OCI-M2 (cell line): ENCODE measurements around the gene PMPCA.

Experiments used
- DNase-seq: peaks from one replicate; lab custom pipeline; 2025; ENCODE audit not compliant: unreplicated experiment; lab: John Stamatoyannopoulos, UW

The PMPCA gene

GRCh38 chr9:136410500-136411287 is at the start of gene PMPCA, which contains the start of gene ENTR1:
Gene PMPCA, plus strand, starts transcription at chr9:136410658. Its CDS starts 11 bp downstream, at chr9:136410669.
Gene ENTR1, minus strand, starts transcription at chr9:136410614. Its CDS starts 217 bp downstream, at chr9:136410397.
- peak; percentile 5 for DNase-seq

DNA sequence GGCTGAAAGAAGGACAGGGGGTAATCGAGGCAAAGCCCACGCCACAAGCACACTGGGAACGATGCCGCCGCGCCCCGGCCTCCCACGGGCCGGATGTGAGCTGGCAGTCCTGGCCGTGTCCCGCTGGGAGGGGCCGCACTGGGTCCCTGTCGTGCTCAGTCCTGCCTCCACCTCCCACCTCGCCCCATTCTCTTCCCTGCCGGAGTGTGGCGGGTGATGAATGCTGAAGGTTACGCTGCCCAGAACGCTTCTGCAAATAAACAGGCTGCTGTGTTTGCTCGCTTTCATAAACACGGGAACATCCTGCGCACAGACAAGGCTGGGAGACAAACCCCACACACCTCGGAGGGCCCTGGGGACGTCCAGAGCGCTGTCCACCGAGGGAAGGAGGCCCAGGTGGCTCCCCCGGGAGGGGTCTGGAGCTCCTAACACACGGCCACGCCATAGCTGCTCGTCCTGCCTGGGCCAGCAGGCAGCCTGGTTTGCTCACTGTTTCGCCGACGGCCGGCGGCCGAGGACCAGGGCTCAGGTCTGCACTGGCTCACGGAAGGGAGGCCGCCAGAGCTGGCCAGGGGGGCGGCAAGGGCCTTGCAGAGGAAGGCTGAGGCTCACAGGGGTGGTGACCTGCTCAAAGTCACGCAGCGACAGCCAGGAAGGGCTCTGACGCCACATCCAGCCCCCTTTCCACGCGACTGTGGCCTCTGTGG is 49.3 kb upstream of the PMPCA start:
- no peak for DNase-seq

- no peak for DNase-seq
Measured at GRCh38 chr9:136361754-136362449, 48.6 kb upstream of the PMPCA start.

DNA sequence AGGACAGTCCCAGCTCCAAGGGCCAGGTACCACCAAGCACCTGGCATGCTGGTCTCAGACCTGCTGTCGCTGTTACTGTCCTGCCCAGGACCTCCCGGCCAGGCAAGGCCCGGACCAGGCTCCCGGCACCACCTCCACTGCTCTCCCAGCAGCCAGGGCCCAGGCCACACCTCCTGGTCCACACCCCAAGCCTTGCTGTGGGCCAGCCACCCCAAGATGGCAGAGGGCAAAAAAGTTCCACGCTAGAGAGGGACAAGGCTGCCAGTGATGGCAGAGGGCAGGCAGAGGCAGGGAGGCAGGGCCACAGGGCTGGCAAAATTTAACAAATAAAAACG is 48.0 kb upstream of the PMPCA start:
- DNase-seq, result no peak

GRCh38 chr9:136363106-136363948 is 47.1 kb upstream of the PMPCA start, which contains the start of gene DNLZ:
Gene DNLZ, minus strand, starts transcription at chr9:136363744. Its CDS starts 30 bp downstream, at chr9:136363714.
- peak; percentile 10 for DNase-seq

- no peak for DNase-seq
Measured at GRCh38 chr9:136363949-136364748, 46.3 kb upstream of the PMPCA start.

DNA sequence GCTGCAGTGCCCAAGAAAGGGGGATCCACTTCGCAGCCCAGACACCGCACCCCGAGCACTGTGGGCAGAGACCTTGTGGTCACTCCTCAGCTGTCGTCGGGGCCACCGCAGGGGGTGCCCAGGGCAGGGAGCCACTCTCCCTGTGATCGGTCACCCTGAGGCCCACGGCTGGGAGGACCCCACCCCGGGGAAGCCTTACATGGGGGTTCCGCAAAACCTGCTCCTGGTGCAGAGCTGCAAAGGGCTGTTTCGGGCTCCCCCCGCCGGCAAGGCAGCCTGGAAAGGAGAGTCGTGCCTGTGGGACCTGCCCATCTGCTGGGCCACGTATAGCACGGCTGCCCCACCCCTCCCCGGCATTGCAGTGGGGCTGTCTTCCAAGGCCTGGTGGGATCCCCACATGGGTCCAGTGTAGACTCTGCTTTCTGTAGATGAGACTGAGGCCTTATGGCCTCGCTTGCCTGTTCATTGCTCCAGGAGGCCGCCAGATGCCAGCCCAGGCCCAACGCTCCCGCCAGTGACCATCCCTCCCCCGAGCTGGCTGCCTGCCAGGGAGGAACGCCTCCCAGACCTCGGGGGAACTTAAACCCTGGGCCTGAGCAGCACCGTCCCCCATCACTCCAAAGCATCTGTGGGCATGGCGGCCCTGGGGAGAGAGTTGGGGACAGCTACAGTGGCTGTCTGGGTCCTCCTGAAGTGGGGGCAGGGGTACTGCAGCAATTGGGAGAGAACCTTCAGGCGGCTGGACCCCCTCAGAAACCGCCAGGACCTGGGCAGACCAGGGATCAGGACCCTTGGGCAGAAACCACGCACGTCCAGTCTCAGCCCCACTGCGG is 45.3 kb upstream of the PMPCA start:
- no peak for DNase-seq

DNA sequence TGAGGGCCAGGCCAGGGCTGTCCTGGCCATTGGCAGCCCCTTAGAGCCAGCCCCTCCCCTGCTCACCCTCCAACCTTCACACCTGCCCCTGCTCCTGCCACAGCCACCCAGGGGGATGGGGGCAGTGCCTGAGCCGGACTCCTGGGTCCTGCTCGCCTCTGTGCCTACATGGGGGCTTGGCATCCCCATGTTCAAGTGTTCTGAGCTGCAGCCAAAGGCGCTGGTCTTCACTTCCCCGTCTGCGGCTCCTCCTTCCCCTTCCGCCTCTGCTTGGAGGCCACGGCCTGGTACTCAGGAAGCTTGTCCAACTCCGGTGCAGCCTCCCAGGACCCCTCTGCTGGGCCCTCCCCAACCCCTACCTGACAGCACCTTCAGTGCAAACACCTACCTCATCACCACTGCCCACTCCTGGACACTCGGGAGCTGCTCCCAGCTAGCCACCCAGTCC is 44.7 kb upstream of the PMPCA start:
- DNase-seq, result no peak

DNA sequence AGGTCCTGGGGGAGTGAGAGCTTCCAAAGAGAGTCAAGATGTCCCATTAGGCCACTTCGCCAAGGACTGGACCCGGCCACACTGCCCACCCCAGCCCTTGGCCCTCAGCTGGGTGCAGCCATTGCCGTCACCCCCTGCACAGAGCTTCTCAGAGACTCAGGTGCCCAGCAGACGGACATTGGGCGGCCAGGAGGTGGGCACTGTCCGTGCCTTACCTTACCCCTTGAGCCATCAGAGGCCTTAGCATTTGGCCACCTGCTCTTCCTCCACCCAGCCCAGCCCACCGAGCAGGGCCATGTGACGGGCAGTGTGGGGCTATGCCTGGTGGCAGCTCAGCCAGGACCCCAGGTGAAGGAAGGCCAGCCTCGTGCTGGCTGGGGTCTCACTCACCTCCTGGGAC is 43.6 kb upstream of the PMPCA start:
- no peak for DNase-seq

DNA sequence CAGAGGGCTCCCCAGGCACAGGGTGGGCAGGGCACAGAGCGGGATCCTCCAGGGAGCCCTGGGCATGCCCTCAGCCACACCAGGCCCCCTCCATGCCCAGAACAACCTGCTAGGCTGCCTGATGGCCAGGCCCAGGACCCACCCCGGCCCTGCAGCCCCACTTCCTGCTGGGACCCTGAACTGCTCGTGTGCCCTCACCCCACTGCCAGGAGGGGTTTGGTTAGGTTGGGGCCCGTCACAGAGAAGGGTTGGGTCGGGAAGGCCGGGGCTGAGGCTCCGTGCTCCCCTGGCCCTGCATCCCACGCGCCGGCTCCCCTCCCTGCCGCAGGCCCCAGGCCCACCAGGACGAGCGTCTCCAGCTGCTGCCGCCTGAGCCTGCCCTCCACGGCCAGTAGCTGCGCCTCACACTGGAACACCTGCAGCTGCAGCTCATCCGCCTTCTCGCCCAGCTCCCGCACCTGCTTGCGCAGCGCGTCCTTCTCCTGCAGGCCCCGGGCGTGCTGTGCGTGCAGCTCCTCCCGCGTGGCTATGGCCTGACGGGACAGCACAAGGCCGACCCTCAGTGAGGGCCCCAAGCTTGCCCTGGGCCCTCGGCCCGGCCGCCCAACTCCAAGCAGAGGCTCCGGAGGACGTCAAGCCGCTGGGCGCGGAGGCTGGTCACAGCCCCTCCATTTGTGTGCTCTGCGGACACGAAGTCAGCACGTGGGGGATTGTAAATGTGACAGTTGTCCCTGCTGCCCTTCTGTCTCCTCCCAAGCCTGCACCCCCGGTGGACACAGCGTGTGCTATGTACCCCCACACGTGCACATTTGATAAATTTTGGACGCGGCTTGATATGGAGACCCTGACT is 42.9 kb upstream of the PMPCA start:
- DNase-seq, result no peak

DNA sequence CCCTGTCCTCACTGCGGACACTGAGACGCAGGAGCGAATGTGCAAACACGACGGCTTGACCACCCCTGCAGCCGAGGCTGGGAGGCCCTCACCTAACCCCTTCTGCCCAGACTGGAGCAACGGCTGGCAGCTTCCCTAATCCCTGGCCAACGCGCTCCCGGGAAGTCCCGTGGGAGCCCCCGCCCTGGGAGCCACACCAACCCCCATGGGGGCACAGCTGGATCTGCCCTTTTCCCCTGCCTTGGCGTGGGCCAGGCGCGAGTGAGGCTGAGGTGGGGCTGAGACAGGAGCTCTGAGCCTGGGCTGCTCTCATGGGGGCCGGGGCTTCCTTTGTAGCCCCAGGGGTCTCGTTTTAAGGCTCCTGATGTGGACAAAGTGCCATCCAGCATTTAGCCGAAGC is 42.3 kb upstream of the PMPCA start:
- DNase-seq, result no peak

GRCh38 chr9:136370037-136370436 is 40.4 kb upstream of the PMPCA start:
- DNase-seq, result no peak

- DNase-seq, result no peak
Measured at GRCh38 chr9:136370687-136371532, 39.5 kb upstream of the PMPCA start.

- no peak for DNase-seq
Measured at GRCh38 chr9:136371533-136371880, 39.0 kb upstream of the PMPCA start.

DNA sequence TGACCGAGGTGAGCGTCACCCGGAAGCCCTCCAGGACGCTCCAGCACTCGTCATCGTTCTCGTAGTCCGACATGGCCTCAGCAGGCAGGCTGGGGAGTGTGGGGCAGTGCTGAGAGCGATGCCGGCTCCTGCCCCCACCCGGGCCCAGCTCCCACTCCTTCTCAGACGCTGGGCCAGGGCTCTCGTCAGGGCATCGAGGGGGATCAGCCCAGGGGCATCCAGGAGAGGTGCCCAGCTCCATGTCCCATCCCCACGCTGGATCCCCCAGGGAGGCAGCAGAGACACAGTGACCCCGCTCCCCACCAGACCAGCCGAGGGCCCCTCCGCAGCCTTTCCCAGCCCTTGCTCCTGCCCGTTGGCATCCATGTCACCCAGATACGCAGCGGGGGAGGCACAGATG is 38.5 kb upstream of the PMPCA start:
- DNase-seq, result no peak

- peak; percentile 8 for DNase-seq
Measured at GRCh38 chr9:136372561-136373299, 37.7 kb upstream of the PMPCA start.
